HG03280 (cell line): ENCODE measurements around the gene CFAP61.
"Not testable (repeated sequence)": the region's sequence is repeated elsewhere in the genome, so short reads cannot be mapped to it uniquely, and the experiment has no call there.

Experiments used
- ATAC-seq: cut with Tn5 transposase; IDR thresholded peaks from one replicate; pipeline ENCODE4 v1.9.1; 2021; ENCODE audit warnings: mild to moderate bottlenecking, moderate library complexity; ENCODE audit not compliant: unreplicated experiment

CFAP61 gene

DNA sequence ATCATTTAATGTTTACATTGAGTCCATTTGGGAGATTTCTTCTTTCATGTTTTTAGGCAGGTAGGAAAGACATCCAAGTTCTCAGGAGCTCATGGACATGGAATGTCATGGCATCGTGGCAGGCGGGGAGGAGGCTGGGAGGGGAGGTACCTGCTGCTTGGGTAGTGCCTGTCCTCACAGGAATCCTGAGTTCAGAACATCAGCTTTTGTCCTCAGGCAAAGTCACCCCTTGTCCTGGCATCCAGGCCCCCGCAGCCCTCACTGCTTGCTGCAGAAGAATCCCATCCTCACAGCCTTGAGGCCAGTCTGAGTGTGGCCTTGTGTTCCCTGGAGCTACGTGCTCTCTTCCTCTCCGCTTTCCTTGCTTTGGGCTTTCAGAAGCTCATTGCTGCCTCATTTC is 157.4 kb downstream of the CFAP61 start:
- no peak for ATAC-seq

DNA sequence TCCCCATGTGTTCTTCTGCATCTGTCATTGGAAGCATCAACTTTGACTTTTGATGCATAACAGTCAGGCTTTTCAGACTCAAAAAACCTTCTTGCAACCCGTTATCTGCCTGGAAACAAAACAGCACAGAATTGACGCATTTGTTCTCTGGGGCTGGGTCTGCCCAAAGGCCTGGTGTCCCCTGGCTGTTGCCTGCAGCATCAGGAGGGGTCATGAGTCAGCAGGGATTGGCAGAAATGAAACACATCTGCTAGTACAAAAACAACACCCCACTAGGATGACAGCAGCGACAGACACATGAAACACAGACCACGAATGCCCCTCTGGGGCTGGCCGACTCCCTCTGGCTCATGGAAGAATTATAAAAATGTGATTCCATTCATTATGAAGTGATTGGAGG is 158.0 kb downstream of the CFAP61 start:
- no peak for ATAC-seq

DNA sequence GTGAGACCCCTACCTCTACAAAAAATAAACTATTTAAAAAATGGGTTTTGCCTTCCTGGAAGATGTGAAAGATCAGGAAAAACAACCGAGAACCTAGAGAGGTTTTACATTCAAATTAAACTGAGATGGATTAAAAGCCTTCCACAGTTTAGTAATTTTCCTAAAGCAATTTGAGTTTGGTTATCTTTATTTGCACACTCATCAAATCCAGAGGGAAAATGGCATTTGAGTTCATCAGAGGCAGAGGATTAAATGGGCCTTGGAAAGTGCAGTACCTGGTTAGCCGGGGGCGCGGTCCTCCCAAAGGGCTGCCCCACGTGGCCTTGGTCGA is 158.6 kb downstream of the CFAP61 start:
- ATAC-seq = no peak

GRCh38 chr20:20211274-20211987 is 159.1 kb downstream of the CFAP61 start:
- ATAC-seq = no peak

DNA sequence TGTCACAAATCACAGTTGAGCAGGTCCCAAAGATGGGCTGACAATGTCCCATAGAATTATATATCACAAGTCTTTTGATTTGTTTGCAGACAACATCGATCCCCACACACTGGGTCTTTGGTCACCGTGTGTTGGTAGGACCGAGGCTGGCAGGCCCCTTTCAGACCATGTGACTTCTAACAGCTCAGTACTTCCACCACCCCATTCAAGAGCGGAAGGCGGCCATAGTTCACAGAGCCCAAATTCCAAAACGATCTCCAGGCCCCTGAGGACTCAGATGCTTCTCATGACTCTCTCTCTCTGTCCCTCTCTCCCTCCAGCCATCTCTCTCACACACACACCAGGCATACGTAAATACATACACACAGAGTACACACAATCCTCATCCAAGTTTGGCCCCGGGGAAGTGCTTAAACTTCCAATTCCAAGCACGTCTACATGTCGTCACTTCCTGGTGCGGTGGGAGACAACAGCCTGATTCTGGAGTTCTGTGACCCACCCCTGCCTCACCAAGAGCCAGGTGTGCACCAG is 159.7 kb downstream of the CFAP61 start:
- ATAC-seq = no peak

- ATAC-seq = no peak
Measured at GRCh38 chr20:20212675-20213096, 160.4 kb downstream of the CFAP61 start.

GRCh38 chr20:20213526-20214121 is 161.3 kb downstream of the CFAP61 start:
- ATAC-seq = no peak

GRCh38 chr20:20214757-20215275 is 162.5 kb downstream of the CFAP61 start:
- no peak for ATAC-seq

DNA sequence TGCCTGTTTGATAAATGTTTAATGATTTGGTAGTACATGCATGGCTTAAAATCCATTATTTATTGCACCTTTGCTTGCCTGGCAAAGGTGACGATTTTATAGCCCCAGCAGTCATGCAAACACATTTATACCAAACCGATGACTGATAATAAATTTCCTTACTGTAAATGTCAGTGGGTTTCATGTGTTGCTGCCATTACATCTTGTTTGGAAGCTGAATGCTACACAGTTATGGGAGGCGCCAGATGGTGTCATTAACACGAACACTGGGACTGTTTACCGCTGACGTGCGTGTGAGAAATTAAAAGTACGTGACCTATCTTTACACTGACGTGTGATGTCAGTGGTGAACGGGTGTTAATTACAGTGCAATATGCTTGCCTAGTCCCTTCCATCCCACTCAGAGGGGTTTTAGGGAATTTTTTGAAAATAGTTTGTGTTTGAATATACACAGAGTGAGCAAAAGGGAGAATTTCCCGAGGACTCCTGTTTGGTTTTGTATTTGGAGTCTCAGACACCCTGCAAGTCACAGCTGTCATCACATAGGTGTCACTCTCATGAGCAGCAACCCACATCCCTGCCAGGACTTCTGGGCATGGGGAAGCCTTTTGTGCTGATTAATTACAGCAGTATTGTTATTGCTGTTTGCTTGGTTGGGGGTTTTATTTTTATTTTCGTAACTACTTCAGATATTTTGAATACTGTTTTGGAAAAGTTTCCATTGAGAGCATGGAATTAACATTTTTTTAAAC is 163.8 kb downstream of the CFAP61 start:
- no peak for ATAC-seq

- ATAC-seq = no peak
Measured at GRCh38 chr20:20216941-20217340, 164.6 kb downstream of the CFAP61 start.

DNA sequence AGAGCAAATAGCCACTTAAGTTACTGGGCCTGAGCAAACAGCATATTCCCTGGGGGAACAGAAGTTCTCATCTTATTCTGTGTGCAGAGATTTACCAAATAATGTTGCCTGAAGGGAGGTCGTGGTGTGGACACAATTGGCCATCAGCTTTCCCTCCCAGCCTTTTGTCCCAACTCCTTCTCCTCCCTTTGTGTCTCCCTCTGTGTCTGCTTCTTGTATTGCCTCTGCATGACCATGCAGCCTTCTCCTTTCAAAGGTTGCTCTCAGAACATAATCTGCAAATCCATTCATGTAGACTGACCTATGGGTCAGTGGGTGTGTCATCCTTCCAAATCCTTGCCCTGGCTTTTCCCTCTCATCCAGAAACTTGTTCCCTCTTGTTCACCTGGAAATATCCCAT is 165.3 kb downstream of the CFAP61 start:
- no peak for ATAC-seq

GRCh38 chr20:20218106-20218505 is 165.8 kb downstream of the CFAP61 start:
- not testable (repeated sequence) for ATAC-seq

- ATAC-seq = no peak
Measured at GRCh38 chr20:20219016-20219415, 166.7 kb downstream of the CFAP61 start.

DNA sequence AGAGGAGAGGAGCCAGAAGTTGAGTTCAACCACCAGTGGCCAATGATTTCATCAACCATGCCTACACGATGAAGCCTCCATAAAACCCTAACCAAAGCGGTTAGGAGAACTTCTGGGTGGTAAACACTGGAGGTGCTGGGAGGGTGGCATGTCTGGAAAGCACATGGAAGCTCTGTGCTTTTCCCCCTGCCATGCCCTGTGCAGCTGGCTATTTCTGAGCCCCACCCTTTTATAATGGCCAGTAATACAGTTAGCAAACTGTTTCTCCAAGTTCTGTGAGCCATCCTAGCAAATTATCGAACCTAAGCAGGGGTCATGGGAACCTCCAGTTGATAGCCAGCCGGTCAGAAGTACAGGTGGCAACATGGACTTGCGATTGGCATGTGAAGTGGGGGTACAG is 167.8 kb downstream of the CFAP61 start:
- no peak for ATAC-seq

DNA sequence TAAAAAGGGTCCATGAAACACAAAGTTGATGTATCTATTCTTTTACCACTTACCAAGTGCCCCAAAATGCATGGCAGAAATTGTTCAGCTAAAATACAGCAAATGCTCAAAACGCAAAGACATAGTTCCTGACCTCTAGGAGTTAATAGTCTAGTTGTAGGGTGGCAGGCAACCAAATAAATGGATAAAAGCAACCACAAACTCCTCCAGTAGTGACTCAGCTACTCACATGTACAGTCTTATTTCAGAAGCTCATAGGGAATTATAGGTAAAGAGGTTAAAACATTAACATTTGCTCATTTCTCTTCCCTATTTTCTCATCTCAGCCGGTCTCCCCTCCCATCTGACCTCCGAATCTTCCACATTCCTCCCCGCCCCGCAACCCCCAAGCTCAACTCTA is 171.6 kb downstream of the CFAP61 start:
- no peak for ATAC-seq

GRCh38 chr20:20224806-20225205 is 172.5 kb downstream of the CFAP61 start:
- no peak for ATAC-seq

DNA sequence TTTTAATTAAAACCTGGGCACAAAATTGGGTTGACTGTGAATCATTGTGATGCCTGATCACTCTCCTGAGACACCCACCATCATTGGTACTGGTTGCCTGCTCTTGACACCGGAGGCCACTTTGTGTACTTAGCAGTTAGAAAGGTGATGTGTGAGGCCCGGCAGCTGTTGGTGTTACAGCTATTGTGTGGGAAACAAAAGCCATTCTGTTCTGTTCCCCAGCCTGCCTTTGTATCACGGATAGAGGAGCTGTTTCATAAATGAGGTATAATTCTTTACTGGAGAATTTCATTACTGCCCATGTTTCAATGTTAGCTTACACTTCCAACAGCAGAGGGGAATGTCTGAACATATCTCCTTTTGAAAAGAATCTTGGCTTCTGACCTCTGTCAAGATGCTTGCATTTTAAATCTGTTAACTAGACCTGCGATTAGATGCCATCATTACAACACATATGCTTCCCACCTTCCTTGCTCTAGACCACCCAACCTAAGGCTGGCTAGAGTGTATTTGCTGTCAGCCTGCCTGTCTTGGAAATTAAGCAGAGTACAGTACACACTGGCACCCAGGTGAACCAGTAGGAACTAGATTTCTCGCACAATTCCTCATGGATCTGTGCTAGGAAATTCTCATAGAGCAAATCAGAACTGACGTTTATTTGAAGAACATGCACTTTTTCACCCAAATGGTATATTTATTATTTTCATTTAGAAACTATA is 173.2 kb downstream of the CFAP61 start:
- ATAC-seq = no peak

DNA sequence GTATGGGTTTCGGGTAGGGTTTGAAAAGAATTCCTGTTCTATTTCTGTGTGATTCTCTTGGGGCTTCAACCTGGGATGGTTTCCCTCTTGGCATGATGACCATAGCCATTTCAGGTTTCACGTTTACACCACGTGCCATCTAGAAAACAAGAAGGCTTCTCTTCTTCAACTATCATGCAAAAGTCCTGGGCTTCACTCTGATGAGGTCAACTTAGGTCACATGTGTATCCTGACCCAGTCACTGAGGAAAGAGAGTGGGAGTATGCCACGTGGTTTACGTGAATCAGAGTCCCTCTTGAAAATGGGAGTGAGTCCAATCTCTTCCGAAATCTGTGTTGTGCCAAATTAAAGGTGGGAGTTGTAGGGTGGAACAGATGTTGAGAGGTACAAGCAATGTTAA is 174.2 kb downstream of the CFAP61 start:
- ATAC-seq = no peak

GRCh38 chr20:20227013-20227571 is 174.8 kb downstream of the CFAP61 start:
- no peak for ATAC-seq

DNA sequence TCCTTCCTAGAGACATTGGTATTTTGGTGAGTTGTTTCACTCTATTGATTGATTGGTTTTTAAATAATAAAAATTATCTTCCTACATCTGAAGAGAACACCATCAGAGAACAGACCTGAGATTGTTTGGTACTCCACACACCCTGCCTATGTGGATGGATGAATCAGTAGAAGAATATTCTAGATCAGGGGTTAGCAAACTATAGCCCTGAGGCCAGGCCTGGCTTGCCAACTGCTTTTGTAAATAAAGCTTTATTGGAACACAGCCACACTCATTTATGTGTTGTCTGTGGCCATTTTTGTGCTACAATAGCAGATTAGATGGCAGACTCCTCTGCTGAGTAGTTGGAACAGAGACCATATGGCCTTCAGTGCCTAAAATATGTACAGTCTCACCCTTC is 176.0 kb downstream of the CFAP61 start:
- no peak for ATAC-seq

DNA sequence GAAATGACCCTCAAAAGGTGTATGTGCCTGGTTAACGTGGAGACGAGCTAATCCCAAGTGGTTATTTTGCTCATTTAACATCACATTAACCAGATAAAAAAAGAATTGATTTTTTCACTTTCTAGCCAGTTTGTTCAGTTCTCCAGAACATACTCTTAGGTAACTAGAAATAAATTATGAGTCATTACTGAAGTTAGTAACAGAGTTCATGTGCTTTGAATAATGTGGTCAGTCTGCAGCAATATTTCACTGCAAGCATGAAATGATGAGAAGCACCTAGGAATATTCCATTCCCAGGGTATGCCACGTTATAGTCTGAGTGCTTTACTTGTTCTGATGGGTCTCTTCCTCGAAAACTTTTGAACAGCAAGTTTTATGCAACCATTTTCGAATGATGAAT is 177.3 kb downstream of the CFAP61 start:
- ATAC-seq = no peak
